PC-9 (cell line): ENCODE measurements around the gene UCN3. TPM values are rescaled to one million over a fixed set of nuclear protein-coding genes. Genes with fewer than 3 reads are reported as not detected.

Source experiments
- BruUV-seq: library from RNA; stranded (reverse); fragments of 400-500 nt; replicated peaks from 2 replicates; lab custom pipeline; 2021; lab: Mats Ljungman, UMichigan
- CTCF ChIA-PET: fragments of 300-600 bp; sonication (Branson Sonifier 250); formaldehyde crosslinking; loops from one replicate; lab custom pipeline; 2022; ENCODE audit warnings: antibody characterized with exemption; lab: Charles Lee
- POLR2A ChIA-PET: fragments of 300-600 bp; sonication (Branson Sonifier 250); formaldehyde crosslinking; loops from one replicate; lab custom pipeline; 2022; ENCODE audit warnings: antibody characterized with exemption; ENCODE audit not compliant: unreplicated experiment; lab: Charles Lee
- DNase-seq, 2 experiments: peaks; one replicate each; pipeline versions ENCODE4 v3.0.0 to v3.0.0-alpha.2; 2015 to 2022; ENCODE audit warnings: mixed read lengths in 1 of 2
- H2AFZ ChIP-seq: fragments of 200-600 bp; sonication (generic); 2 replicates; pipeline ENCODE4 v1.8.1; 2017; ENCODE audit warnings: antibody characterized with exemption
- H3F3A ChIP-seq: fragments of 200-600 bp; sonication (generic); 2 replicates; pipeline ENCODE4 v1.8.1; 2017; ENCODE audit warnings: antibody characterized with exemption, mild to moderate bottlenecking, low read depth; ENCODE audit not compliant: insufficient read depth
- H3K27ac ChIP-seq: fragments of 200-600 bp; sonication (generic); 2 replicates; pipeline ENCODE4 v1.6.1; 2016; ENCODE audit warnings: mixed run types
- H3K27me3 ChIP-seq: fragments of 200-600 bp; sonication (generic); 2 replicates; pipeline ENCODE4 v1.6.1; 2016; ENCODE audit warnings: low read depth, mixed run types; ENCODE audit not compliant: insufficient read depth
- H3K36me3 ChIP-seq: fragments of 200-600 bp; sonication (generic); 2 replicates; pipeline ENCODE4 v1.6.1; 2016; ENCODE audit warnings: low read depth, mixed run types
- H3K4me1 ChIP-seq: fragments of 200-600 bp; sonication (generic); replicated peaks from 2 replicates; pipeline ENCODE4 v1.6.1; 2016; ENCODE audit warnings: mixed run types; ENCODE audit not compliant: insufficient read depth
- H3K4me2 ChIP-seq: fragments of 200-600 bp; sonication (generic); 2 replicates; pipeline ENCODE4 v1.6.1; 2017; ENCODE audit warnings: mixed run types
- H3K4me3 ChIP-seq: fragments of 200-600 bp; sonication (generic); 2 replicates; pipeline ENCODE4 v1.6.1; 2016; ENCODE audit warnings: mixed run types
- H3K79me2 ChIP-seq: fragments of 200-600 bp; sonication (generic); 2 replicates; pipeline ENCODE4 v1.6.1; 2017; ENCODE audit warnings: low read depth, mixed run types
- H3K9me2 ChIP-seq: fragments of 200-600 bp; sonication (generic); 2 replicates; pipeline ENCODE4 v1.8.1; 2017; ENCODE audit warnings: mild to moderate bottlenecking; ENCODE audit not compliant: insufficient read depth
- H3K9me3 ChIP-seq: fragments of 200-600 bp; sonication (generic); 2 replicates; pipeline ENCODE4 v1.8.1; 2016; ENCODE audit warnings: low read depth; ENCODE audit not compliant: insufficient read depth
- H4K20me1 ChIP-seq: fragments of 200-600 bp; sonication (generic); 2 replicates; pipeline ENCODE4 v1.8.1; 2017; ENCODE audit not compliant: insufficient read depth
- EZH2 ChIP-seq: fragments of 200-600 bp; sonication (generic); IDR thresholded peaks from 2 replicates; pipeline ENCODE4 v1.8.0; 2017; ENCODE audit warnings: antibody characterized with exemption, low read depth
- intact Hi-C: fragments of 100-400 bp; cut with micrococcal nuclease; formaldehyde crosslinking; loops from one replicate; pipeline ENCODE4 v1.10.0; 2022; ENCODE audit not compliant: unreplicated experiment
- total RNA-seq: library from RNA; stranded (reverse); gene quantifications from 2 replicates; pipeline ENCODE4 v1.2.3, GENCODE V29; 2021
- TF ChIP-seq, protein P1 (sequence below): fragments of 200-600 bp; sonication (generic); conservative IDR thresholded peaks from 2 replicates; pipeline ENCODE4 v1.6.1; 2017; ENCODE audit warnings: mixed run types, antibody characterized with exemption, mild to moderate bottlenecking, moderate library complexity

The UCN3 gene
- total RNA-seq, 1 experiment from 2014 or later, result not detected

DNA sequence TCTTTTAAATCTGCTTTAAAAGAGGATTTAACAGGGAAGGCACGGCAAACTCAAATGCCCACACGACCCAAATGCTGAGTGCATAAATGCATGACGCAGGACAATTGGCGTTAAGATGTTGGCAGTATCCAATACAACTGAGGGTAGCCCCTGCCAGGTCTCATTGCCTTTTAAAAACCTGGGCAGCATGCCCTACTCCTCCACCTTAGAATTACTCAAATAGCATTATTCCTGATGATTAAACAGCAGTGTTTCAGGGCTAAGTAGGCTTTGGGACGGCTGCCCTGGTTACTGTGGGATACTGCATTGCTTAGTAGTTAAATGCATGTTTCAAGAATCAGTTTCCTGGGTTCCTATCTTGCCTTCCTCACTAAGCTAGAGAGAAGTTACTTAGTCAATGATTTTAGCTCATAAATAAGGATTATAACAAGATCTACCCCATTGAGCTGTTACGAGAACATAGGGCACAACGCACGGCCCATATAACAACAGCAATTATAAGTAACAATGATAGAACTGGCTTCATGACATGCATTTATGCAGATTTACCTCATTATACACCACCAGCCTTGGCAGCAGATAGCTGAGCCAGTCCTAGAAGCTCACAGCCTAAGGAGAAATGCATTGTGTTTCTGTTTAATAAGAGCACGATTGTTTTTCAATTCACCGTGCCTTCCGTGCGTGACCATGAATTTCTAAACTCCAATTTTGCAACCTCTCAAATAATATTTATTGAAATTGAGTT is 32.0 kb downstream of the UCN3 start:
- no peaks in the 10 kb centered on the region for H3K9me2 ChIP-seq
- TF ChIP-seq, protein P1, sequence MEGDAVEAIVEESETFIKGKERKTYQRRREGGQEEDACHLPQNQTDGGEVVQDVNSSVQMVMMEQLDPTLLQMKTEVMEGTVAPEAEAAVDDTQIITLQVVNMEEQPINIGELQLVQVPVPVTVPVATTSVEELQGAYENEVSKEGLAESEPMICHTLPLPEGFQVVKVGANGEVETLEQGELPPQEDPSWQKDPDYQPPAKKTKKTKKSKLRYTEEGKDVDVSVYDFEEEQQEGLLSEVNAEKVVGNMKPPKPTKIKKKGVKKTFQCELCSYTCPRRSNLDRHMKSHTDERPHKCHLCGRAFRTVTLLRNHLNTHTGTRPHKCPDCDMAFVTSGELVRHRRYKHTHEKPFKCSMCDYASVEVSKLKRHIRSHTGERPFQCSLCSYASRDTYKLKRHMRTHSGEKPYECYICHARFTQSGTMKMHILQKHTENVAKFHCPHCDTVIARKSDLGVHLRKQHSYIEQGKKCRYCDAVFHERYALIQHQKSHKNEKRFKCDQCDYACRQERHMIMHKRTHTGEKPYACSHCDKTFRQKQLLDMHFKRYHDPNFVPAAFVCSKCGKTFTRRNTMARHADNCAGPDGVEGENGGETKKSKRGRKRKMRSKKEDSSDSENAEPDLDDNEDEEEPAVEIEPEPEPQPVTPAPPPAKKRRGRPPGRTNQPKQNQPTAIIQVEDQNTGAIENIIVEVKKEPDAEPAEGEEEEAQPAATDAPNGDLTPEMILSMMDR, result no peak
- no peak for TF ChIP-seq EZH2
- intact Hi-C loops, result no loop called here
- H3K4me2 ChIP-seq, result no peak overlapping the region
- H4K20me1 ChIP-seq, result no peaks in the 10 kb centered on the region
- no peaks in the 10 kb centered on the region for H3K79me2 ChIP-seq
- POLR2A ChIA-PET, result no interaction called here
- no peaks in the 10 kb centered on the region for H3F3A ChIP-seq
- CTCF ChIA-PET, result no interaction called here
- no peak overlapping the region for H3K27ac ChIP-seq
- no peaks in the 10 kb centered on the region for H3K27me3 ChIP-seq
- no peaks in the 10 kb centered on the region for H3K9me3 ChIP-seq
- H3K36me3 ChIP-seq, result no peaks in the 10 kb centered on the region
- no peak for DNase-seq
- no TSS peak for BruUV-seq
- no peak overlapping the region for H2AFZ ChIP-seq
- no peak overlapping the region for H3K4me3 ChIP-seq
- H3K4me1 ChIP-seq, result no peaks in the 10 kb centered on the region

DNA sequence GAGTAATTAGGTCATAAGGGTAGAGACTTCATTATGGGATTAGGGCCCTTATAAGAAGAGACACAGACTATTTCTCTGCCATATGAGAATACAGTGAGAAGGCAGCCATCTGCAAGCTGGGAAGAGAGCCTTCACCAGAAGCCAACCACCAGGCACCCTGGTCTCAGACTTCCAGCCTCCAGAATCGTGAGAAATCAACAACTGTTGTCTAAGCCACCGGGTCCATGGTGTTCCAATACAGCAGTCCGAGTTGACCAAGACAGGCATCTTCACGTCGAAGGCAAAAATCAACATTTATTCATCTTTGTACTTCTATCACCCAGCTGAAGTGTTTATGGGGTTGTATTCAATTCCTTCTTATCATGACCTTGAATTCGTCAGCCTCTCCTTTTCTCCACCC is 34.6 kb downstream of the UCN3 start:
- H3F3A ChIP-seq, result no peaks in the 10 kb centered on the region
- H3K36me3 ChIP-seq, result no peaks in the 10 kb centered on the region
- POLR2A ChIA-PET, result no interaction called here
- no peaks in the 10 kb centered on the region for H3K9me2 ChIP-seq
- CTCF ChIA-PET, result no interaction called here
- no peak overlapping the region for H3K27ac ChIP-seq
- no TSS peak for BruUV-seq
- TF ChIP-seq EZH2, result no peak
- TF ChIP-seq, protein P1, result no peak
- H3K79me2 ChIP-seq, result no peaks in the 10 kb centered on the region
- no peaks in the 10 kb centered on the region for H3K27me3 ChIP-seq
- no peaks in the 10 kb centered on the region for H3K9me3 ChIP-seq
- no peak overlapping the region for H3K4me3 ChIP-seq
- H4K20me1 ChIP-seq, result no peaks in the 10 kb centered on the region
- H3K4me2 ChIP-seq, result no peak overlapping the region
- no peak for DNase-seq
- H2AFZ ChIP-seq, result no peak overlapping the region
- intact Hi-C loops, result no loop called here
- no peaks in the 10 kb centered on the region for H3K4me1 ChIP-seq

DNA sequence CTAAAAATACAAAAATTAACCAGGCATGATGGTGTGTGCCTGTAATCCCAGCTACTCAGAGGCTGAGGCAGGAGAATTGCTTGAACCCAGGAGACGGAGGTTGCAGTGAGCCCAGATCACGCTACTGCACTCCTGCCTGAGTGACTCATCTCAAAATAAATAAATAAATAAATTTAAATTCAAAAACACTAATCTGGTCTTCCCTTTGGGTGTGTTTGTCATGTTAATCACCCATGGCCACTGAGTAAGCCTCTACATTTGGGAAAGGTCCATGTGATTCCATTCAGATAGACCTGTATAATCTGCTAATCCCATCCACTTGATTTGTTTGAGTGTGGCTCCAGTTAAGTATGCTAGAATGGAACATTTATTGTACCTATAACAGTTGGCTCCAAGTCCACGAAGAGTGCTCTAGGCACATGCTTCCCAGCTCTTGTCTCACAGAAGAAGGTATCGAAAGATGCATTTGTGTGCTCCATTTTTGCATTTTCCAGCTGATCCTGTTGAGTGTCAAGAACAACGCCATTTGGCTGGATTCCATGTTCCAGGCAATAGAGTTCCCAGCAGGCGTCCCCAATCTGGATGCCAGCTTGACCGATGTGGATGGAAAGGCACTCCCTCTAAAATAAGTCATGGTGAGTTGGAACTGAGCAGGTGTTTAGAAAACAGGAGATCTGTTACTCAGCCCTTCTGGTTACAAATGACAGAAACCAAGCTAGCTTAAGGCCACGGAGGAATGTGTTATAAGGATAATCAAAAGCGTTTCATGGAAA is 35.9 kb downstream of the UCN3 start:
- no peaks in the 10 kb centered on the region for H3K27me3 ChIP-seq
- no TSS peak for BruUV-seq
- no peak overlapping the region for H2AFZ ChIP-seq
- TF ChIP-seq EZH2, result no peak
- TF ChIP-seq, protein P1, result no peak
- H3K27ac ChIP-seq, result no peak overlapping the region
- H3F3A ChIP-seq, result no peaks in the 10 kb centered on the region
- H3K9me2 ChIP-seq, result no peaks in the 10 kb centered on the region
- no peaks in the 10 kb centered on the region for H3K36me3 ChIP-seq
- H3K9me3 ChIP-seq, result no peaks in the 10 kb centered on the region
- ChIA-PET CTCF (no interaction called here), POLR2A (interaction anchor here (0.6 kb wide), 1 partner anchor 34 kb away, joined by 3 read pairs; no protein-coding TSS in a partner anchor)
- DNase-seq, result no peak
- H4K20me1 ChIP-seq, result no peaks in the 10 kb centered on the region
- no peaks in the 10 kb centered on the region for H3K4me1 ChIP-seq
- no peak overlapping the region for H3K4me2 ChIP-seq
- H3K79me2 ChIP-seq, result no peaks in the 10 kb centered on the region
- intact Hi-C loops, result no loop called here
- no peak overlapping the region for H3K4me3 ChIP-seq
